Endothelial cell of umbilical vein (primary cell): Measurements from ENCODE around the gene TNNT3. TPM values are rescaled to one million over a fixed set of nuclear protein-coding genes. Genes with fewer than 3 reads are reported as not detected.

Source experiments
- BruUV-seq: library from RNA; stranded (reverse); fragments of 400-500 nt; replicated peaks from 2 replicates; lab custom pipeline; 2021; lab: Mats Ljungman, UMichigan
- CTCF ChIA-PET: fragments of 300-600, 350-600 bp; sonication (Branson Sonifier 250); formaldehyde crosslinking; loops from one replicate; lab custom pipeline; 2021; ENCODE audit warnings: antibody characterized with exemption, inconsistent platforms; lab: Charles Lee
- POLR2A ChIA-PET: fragments of 300-600, 350-600 bp; sonication (Branson Sonifier 250); formaldehyde crosslinking; loops from one replicate; lab custom pipeline; 2021; ENCODE audit warnings: antibody characterized with exemption, inconsistent platforms; lab: Charles Lee
- DNase-seq: peaks from one replicate; pipeline ENCODE4 v3.0.0-alpha.2; 2011; ENCODE audit warnings: low read depth, low spot score
- FAIRE-seq: peaks from 2 replicates; lab custom pipeline; 2011; peaks lifted over from hg19 to GRCh38; lab: Jason Lieb, UNC
- H2AFZ ChIP-seq: 2 replicates; pipeline ENCODE4 v1.6.0; 2012; ENCODE audit warnings: low read depth, low read length, control low read depth, inconsistent platforms
- H3K27ac ChIP-seq: 2 replicates; pipeline ENCODE4 v1.5.1; 2011; ENCODE audit warnings: low read depth, mild to moderate bottlenecking, control low read depth, low read length, moderate library complexity; ENCODE audit not compliant: insufficient read depth
- H3K27me3 ChIP-seq, 2 experiments: 2 replicates each; pipeline versions ENCODE4 v1.6.0 to v1.6.1; 2011; ENCODE audit warnings: low read length in 2 of 2, mixed read lengths in 1 of 2; ENCODE audit not compliant: control insufficient read depth in 2 of 2, insufficient read depth in 2 of 2
- H3K36me3 ChIP-seq, 2 experiments: 2 replicates in 1 of 2; 3 replicates in 1 of 2; pipeline ENCODE4 v1.5.1; 2011; ENCODE audit warnings: low read length in 2 of 2, mild to moderate bottlenecking in 1 of 2, moderate library complexity in 1 of 2; ENCODE audit not compliant: control insufficient read depth in 2 of 2, insufficient read depth in 2 of 2; ENCODE audit errors: extremely low read depth in 1 of 2
- H3K4me1 ChIP-seq: 3 replicates; pipeline ENCODE4 v1.5.1; 2011; ENCODE audit warnings: mild to moderate bottlenecking, low read length; ENCODE audit not compliant: control insufficient read depth, insufficient read depth; ENCODE audit errors: extremely low read depth
- H3K4me2 ChIP-seq: 2 replicates; pipeline ENCODE4 v1.6.1; 2011; ENCODE audit warnings: low read length, control low read depth, mixed read lengths; ENCODE audit not compliant: insufficient read depth
- H3K4me3 ChIP-seq, 3 experiments: fragments of 200-600 bp in 1 of 3; sonication (generic), shearing (Covaris generic) in 1 of 3; replicated peaks in 1 of 3; 2 replicates each; pipeline ENCODE4 v1.5.1; 2011 to 2016; ENCODE audit warnings: control low read depth in 3 of 3, low read length in 3 of 3, mild to moderate bottlenecking in 2 of 3, inconsistent platforms in 1 of 3, low read depth in 1 of 3, moderate library complexity in 1 of 3; ENCODE audit not compliant: insufficient read depth in 1 of 3
- H3K79me2 ChIP-seq: 2 replicates; pipeline ENCODE4 v1.6.0; 2012; ENCODE audit warnings: low read length, inconsistent platforms; ENCODE audit not compliant: control insufficient read depth, insufficient read depth
- H3K9ac ChIP-seq: replicated peaks from 2 replicates; pipeline ENCODE3; 2011; ENCODE audit warnings: low read length, control low read depth; ENCODE audit not compliant: insufficient read depth; ENCODE audit errors: extremely low read depth
- H3K9me1 ChIP-seq: replicated peaks from 3 replicates; pipeline ENCODE4 v1.6.0; 2011; ENCODE audit warnings: mild to moderate bottlenecking, low read length; ENCODE audit not compliant: control insufficient read depth, insufficient read depth; ENCODE audit errors: extremely low read depth
- H3K9me3 ChIP-seq: replicated peaks from 2 replicates; pipeline ENCODE4 v1.5.1; 2012; ENCODE audit warnings: low read length, inconsistent platforms; ENCODE audit not compliant: control insufficient read depth, insufficient read depth
- H4K20me1 ChIP-seq: replicated peaks from 2 replicates; pipeline ENCODE3; 2011; ENCODE audit warnings: mild to moderate bottlenecking, low read length; ENCODE audit not compliant: control insufficient read depth, insufficient read depth; ENCODE audit errors: extremely low read depth
- EZH2 ChIP-seq: IDR thresholded peaks from 2 replicates; pipeline ENCODE4 v1.6.1; 2012; ENCODE audit warnings: borderline replicate concordance, low read depth, mild to moderate bottlenecking, moderate library complexity, low read length, inconsistent platforms; ENCODE audit not compliant: severe bottlenecking
- FOS ChIP-seq: IDR thresholded peaks from 2 replicates; pipeline ENCODE4 v1.6.1; 2011; ENCODE audit warnings: mild to moderate bottlenecking, low read length, moderate library complexity, borderline replicate concordance; ENCODE audit not compliant: insufficient read depth
- GATA2 ChIP-seq: IDR thresholded peaks from 2 replicates; pipeline ENCODE4 v1.7.0; 2011; ENCODE audit warnings: low read depth, mild to moderate bottlenecking, moderate library complexity, mixed read lengths, low read length; ENCODE audit not compliant: insufficient read length, insufficient read depth
- JUN ChIP-seq: IDR thresholded peaks from 2 replicates; pipeline ENCODE4 v1.6.1; 2011; ENCODE audit warnings: borderline replicate concordance, low read depth; ENCODE audit not compliant: insufficient read length, insufficient read depth
- MYC ChIP-seq: IDR thresholded peaks from one replicate; pipeline ENCODE4 v1.6.1; 2011; ENCODE audit warnings: mild to moderate bottlenecking, low read depth, low read length
- POLR2A ChIP-seq: IDR thresholded peaks from 2 replicates; pipeline ENCODE4 v1.6.1; 2012; ENCODE audit warnings: low read depth, mild to moderate bottlenecking, control low read depth, low read length
- POLR2AphosphoS5 ChIP-seq: IDR thresholded peaks from 2 replicates; pipeline ENCODE4 v1.6.1; 2012; ENCODE audit warnings: low read depth, mild to moderate bottlenecking, control low read depth, low read length, moderate library complexity; ENCODE audit not compliant: insufficient read depth
- dilution Hi-C: fragments of 300-500 bp; cut with MboI; formaldehyde crosslinking; loops from one replicate; pipeline ENCODE4 v1.15.0; 2019; ENCODE audit warnings: low sequenced_read_pairs; ENCODE audit not compliant: extremely low pct_ligation_motif_present
- intact Hi-C: fragments of 100-400 bp; cut with micrococcal nuclease; formaldehyde crosslinking; loops from one replicate; pipeline ENCODE4 v1.10.0; 2022
- polyA plus RNA-seq, 4 experiments: library from polyadenylated mRNA; depleted of rRNA in 3 of 4; stranded (reverse) in 3 of 4; unstranded in 1 of 4; fragments of >200 nt; gene quantifications; 2 replicates each; pipeline versions ENCODE4 v1.2.1 to v1.2.3, GENCODE V29; 2011 to 2012; ENCODE audit warnings: missing spikeins in 1 of 4
- total RNA-seq: library from RNA; stranded (reverse); gene quantifications from 2 replicates; pipeline ENCODE4 v1.2.3, GENCODE V29; 2021
- TF ChIP-seq, protein P1 (sequence below): IDR thresholded peaks from 2 replicates; pipeline ENCODE4 v1.6.1; 2011; ENCODE audit not compliant: insufficient read depth, insufficient read length
- TF ChIP-seq, protein P2 (sequence below), 2 donors: IDR thresholded peaks; 1 replicate in 1 of 2; 2 replicates in 1 of 2; pipeline ENCODE4 v1.5.1; 2011; ENCODE audit warnings: low read length in 2 of 2, mild to moderate bottlenecking in 2 of 2, moderate library complexity in 2 of 2, control low read depth in 1 of 2, inconsistent platforms in 1 of 2, low read depth in 1 of 2; ENCODE audit not compliant: insufficient read depth in 1 of 2; ENCODE audit errors: extremely low read depth in 1 of 2

Gene TNNT3
- total and polyA plus RNA-seq, 2 donors (not counting 3 experiments of a cell fraction or from before 2014, with no cell fraction given): not detected

GRCh38 chr11:1893581-1894359 is 25.7 kb upstream of the TNNT3 start:
- H3K79me2 ChIP-seq: no peaks in the 10 kb centered on the region
- no peak overlapping the region for H3K4me2 ChIP-seq
- no TSS peak for BruUV-seq
- no peaks in the 10 kb centered on the region for H3K9me1 ChIP-seq
- intact Hi-C loops: no loop called here
- H4K20me1 ChIP-seq: no peaks in the 10 kb centered on the region
- CTCF ChIA-PET: no interaction called here
- H3K27me3 ChIP-seq: peaks cover 13 to 19% of the 10 kb centered on the region in 2 experiments
- no peak overlapping the region for H3K9ac ChIP-seq
- no peaks in the 10 kb centered on the region for H3K36me3 ChIP-seq
- no peaks in the 10 kb centered on the region for H3K9me3 ChIP-seq
- no peak overlapping the region for H3K27ac ChIP-seq
- H3K4me1 ChIP-seq: no peaks in the 10 kb centered on the region
- TF ChIP-seq EZH2 (no peak), GATA2 (no peak), POLR2A (no peak), POLR2AphosphoS5 (no peak), FOS (no peak), JUN (no peak), MYC (no peak)
- TF ChIP-seq, protein P1, sequence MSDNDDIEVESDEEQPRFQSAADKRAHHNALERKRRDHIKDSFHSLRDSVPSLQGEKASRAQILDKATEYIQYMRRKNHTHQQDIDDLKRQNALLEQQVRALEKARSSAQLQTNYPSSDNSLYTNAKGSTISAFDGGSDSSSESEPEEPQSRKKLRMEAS: no peak
- TF ChIP-seq, protein P2, sequence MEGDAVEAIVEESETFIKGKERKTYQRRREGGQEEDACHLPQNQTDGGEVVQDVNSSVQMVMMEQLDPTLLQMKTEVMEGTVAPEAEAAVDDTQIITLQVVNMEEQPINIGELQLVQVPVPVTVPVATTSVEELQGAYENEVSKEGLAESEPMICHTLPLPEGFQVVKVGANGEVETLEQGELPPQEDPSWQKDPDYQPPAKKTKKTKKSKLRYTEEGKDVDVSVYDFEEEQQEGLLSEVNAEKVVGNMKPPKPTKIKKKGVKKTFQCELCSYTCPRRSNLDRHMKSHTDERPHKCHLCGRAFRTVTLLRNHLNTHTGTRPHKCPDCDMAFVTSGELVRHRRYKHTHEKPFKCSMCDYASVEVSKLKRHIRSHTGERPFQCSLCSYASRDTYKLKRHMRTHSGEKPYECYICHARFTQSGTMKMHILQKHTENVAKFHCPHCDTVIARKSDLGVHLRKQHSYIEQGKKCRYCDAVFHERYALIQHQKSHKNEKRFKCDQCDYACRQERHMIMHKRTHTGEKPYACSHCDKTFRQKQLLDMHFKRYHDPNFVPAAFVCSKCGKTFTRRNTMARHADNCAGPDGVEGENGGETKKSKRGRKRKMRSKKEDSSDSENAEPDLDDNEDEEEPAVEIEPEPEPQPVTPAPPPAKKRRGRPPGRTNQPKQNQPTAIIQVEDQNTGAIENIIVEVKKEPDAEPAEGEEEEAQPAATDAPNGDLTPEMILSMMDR (IDR thresholded peaks at IDR 0.05; ENCODE audit: extremely low read depth in 1 of 2, insufficient read depth in 1 of 2, low read depth in 1 of 2, low read length in 2 of 2): no peak
- DNase-seq: no peak
- H2AFZ ChIP-seq: no peak overlapping the region
- dilution Hi-C loops: no loop called here
- FAIRE-seq: no peak
- POLR2A ChIA-PET: no interaction called here
- H3K4me3 ChIP-seq: no peak overlapping the region
